Epidermal melanocyte (primary cell): ENCODE results near the gene CADPS.

Experiments used
- DNase-seq: peaks from one replicate; pipeline ENCODE4 v3.0.0; 2011; ENCODE audit warnings: low spot score; ENCODE audit not compliant: insufficient read length

CADPS gene

GRCh38 chr3:62874711-62875557 lies at the start of gene CADPS:
CADPS (minus strand) TSS chr3:62875416; CDS start chr3:62875029, 387 bp downstream.
- DNase-seq, result no peak

GRCh38 chr3:62923066-62923465 lies 47.9 kb upstream of the CADPS start:
- no peak for DNase-seq

DNA sequence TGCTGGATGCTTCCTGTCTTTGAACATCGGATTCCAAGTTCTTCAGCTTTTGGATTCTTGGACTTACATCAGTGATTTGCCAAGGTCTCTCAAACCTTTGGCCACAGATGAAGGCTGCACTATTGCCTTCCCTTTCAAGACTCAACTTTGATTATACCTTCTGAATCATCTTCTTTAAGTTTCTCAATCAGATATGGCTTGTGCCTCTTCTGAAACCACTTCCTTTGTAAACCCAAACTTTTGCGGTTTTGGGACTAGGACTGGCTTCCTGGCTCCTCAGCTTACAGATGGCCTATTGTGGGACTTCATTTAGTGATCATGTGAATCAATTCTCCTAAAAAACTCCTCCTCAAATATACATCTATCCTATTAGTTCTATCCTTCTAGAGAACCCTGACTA lies 47.1 kb upstream of the CADPS start:
- no peak for DNase-seq

GRCh38 chr3:62920466-62920784 lies 45.2 kb upstream of the CADPS start:
- DNase-seq, result no peak

GRCh38 chr3:62919784-62920465 lies 44.7 kb upstream of the CADPS start:
- no peak for DNase-seq

DNA sequence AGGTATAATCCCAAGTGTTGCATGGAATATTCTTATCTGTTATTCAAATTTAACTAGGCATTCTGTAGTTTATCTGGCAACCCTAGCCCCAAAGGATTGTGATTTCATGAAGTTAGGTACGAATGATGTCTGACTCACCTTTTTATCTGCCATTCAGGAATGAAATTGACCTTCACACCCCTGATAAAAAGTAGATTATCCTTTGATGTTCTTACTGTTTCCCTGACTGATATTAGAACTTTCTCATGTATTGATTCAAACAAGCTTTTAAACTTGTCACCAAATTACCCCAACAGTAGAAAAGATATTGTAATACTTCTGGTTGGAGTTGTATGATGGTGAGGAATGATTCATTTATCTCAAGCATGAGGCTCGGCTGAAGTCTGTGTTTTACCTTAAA lies 43.6 kb upstream of the CADPS start:
- DNase-seq, result no peak

DNA sequence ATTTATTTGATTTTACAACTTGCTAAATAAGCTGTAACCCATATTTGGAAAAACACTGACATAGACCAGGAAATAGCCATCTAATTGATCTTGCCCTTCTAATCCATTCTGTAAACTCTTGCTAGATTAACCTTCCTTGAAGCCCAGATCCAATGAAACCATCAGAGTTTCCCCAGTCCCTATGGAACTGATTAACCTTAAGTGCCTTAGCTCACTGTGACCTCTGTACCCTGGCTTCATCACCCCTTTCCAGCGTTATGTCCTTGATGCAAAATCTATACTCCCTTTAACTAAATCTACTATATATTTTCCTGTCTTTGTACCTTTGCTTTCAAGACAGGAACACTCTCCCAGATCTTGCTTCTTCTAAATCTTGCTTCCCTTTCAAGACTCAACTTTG lies 42.9 kb upstream of the CADPS start:
- DNase-seq, result no peak

- no peak for DNase-seq
Observed at GRCh38 chr3:62911526-62911925, 36.3 kb upstream of the CADPS start.

DNA sequence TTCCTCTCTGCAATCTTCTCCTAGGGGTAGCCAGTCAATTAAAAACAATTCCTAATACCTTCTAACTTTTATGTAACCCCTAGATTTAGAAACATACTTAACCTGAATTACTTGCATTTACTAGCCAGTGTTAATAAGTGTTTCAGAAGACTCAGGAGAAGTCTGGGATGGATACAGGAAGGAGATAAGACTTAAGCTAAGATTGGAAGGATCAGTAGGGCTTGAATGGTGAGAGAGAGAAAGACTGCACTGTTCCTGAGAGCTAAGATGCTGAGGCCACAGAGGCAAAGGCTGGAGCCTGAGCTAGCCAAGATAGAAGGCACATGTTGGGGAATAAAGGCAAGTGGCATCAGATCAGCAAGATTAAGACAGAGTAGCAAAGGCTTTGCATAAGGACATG lies 30.1 kb upstream of the CADPS start:
- DNase-seq, result no peak

- no peak for DNase-seq
Observed at GRCh38 chr3:62898530-62899496, 23.6 kb upstream of the CADPS start.

DNA sequence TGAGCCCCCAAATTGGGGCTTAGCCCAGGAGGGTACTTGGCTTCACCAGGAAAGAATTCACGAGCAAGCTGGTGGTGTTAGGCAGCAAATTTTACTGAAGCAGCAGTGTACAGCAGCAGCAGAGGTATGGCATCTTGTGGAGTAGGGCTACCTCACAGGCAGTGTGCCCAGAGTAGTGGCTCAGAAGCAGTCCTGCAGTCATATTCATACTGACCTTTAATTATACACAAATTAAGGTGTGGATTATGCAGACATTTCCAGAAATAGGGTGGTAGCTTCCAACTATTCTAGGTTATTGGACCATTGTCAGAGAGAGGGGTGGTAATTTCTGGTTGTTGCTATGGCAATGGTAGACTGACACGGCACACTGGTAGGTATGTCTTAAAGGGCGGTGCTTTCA lies 20.7 kb upstream of the CADPS start:
- no peak for DNase-seq

GRCh38 chr3:62892951-62893350 lies 17.7 kb upstream of the CADPS start:
- no peak for DNase-seq

DNA sequence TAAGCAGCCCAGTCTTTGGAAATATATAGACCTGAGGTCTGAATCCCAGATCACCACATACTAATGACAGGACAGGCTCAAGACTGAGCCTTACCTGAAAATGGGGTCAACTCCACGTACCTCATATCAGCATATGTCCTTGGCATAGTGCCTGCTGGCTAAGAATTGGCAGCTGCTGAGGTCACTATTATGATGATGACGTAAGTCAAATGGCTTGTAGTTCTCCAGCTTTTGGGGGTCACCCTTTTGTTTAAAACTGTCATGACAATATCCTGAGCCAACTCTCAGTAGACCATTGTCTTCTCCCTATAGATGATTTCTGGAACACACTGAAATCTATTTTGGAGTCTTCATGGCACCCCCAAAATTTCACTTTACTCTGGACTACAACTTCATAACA lies 16.8 kb upstream of the CADPS start:
- DNase-seq, result no peak

- DNase-seq, result no peak
Observed at GRCh38 chr3:62888778-62889177, 13.6 kb upstream of the CADPS start.

DNA sequence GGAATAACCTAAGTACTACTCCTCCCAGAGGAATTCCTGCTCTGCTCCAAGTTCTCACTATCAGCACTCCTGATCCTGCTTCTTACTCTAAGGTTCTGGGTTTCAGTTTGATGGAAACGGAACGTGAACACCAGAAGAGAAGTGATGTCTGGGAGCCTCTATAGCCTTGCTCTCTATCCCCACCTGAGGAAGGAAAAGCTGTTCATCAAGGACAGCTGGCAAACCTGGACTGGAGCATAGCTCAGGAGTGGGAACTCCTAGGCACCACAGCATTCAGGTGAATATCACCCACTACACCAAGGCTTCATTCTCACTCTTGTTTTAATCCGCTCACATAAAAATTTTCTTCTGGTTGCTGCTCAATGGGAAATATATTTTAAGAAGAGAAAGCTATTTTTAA lies 13.0 kb upstream of the CADPS start:
- no peak for DNase-seq

DNA sequence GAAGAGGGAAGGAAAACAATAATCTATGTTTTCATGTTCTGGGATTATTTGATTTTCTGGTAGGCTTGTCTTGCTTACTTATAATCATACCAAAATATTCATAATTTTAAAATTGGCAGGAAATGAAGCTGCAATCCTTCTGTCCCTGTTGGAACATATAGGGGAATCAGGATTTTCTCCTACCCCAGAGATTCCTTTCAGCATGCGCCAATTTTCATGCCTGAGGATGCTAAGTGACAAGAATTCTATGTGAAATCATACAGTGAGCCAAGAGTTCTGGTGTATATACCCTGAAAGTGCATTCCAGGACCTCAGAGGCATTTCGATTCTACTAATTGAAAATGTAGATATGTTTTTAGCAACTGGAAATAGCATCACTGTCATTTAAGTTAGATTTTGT lies 9.9 kb upstream of the CADPS start:
- DNase-seq, result no peak

- no peak for DNase-seq
Observed at GRCh38 chr3:62884096-62884870, 9.1 kb upstream of the CADPS start.

DNA sequence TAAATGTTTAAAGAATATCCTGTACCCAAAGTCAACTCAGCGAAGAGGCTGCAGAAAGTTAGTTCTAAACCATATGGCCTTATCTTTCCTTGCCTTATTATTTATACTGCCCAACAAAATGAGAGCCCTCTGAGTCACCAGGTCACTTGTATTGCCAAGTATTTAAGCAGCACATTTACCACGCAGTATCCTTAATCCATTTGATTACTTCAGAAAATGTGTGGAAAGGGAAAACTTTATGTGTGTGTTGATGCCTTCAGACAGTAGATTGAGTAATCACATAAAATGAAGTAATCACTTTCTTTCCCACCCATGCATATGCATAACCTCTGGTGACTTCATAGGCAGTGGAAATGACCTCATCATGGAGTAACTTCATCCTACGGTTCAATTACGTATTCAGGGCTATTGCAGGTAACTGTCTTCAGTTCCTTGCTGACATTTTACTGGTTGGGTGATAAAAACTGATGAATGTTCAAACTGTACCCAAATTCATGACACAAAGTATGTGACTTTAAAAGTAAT lies 7.5 kb upstream of the CADPS start:
- no peak for DNase-seq

DNA sequence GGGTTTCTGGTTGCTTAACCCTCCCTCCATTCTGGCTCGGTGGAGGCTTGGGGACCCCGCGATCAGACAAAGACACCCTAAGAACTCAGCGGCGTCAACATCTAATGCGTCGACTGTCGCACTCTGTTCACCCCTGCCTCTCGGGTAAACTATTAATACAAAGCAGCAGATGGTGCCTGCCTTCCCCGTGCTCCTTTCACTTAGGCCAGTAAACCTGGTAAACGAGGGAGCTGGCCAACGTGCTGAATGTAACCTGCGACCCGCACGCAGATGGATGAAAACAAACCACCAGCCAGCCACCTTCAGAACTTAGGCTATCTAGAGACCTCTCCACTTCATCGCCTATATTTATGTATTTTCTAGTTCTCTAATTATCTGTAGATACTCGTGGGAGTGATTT lies 848 bp upstream of the CADPS start:
- DNase-seq, result no peak

DNA sequence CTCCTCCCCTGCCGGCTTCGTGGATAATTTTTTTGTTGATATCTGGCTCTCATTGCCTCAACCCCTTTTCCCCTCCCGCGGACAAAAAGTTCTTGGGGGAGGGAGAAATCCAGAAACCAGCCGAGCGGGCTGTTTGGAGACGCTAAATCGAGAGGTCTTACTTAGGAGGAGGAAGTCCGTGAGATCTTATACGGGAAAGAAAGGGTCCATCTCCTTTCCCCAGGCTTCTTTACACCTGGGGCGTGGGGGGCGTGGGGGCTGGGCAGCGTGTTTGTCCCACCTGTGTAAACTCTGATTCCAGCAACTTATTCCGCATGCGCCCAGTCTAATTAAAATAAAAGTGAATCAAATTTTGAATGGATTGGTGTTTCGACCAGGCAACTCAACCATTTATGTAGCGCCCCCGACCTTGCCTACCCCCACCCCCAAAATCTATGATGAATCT lies 364 bp upstream of the CADPS start:
- DNase-seq, result no peak
